VCaP (cell line): Measurements from ENCODE around the gene ATN1.
A peak's percentile ranks its signal among the peaks of the same experiment; 100 is the strongest.

Experiments used
- H3K27ac ChIP-seq: fragments of 450-650 bp; 2 replicates; pipeline ENCODE4 v1.5.1; 2017
- CTCF ChIP-seq: fragments of 450-650 bp; conservative IDR thresholded peaks from 2 replicates; pipeline ENCODE4 v1.5.1; 2017; ENCODE audit warnings: mild to moderate bottlenecking, moderate library complexity

Gene ATN1

GRCh38 chr12:6957741-6958608 is 30.2 kb downstream of the ATN1 start:
- no peak for TF ChIP-seq CTCF
- H3K27ac ChIP-seq = no peak overlapping the region

GRCh38 chr12:6958609-6959057 is 30.9 kb downstream of the ATN1 start:
- no peak for TF ChIP-seq CTCF

GRCh38 chr12:6959058-6959804 is 31.5 kb downstream of the ATN1 start:
- no peak for TF ChIP-seq CTCF
- H3K27ac ChIP-seq = no peak overlapping the region

More at GRCh38 chr12:6958609-6959057, 30.9 kb downstream of the ATN1 start:
- no peak overlapping the region for H3K27ac ChIP-seq

- TF ChIP-seq CTCF = no peak
- no peak overlapping the region for H3K27ac ChIP-seq
Observed at GRCh38 chr12:6959805-6960592, 32.2 kb downstream of the ATN1 start.

- no peak overlapping the region for H3K27ac ChIP-seq
- TF ChIP-seq CTCF = 0 out of 2 replicates have a peak, but pooled peaks have one; percentile 7
Observed at GRCh38 chr12:6960593-6961277, 33.0 kb downstream of the ATN1 start.

GRCh38 chr12:6961278-6961694 is 33.5 kb downstream of the ATN1 start:
- no peak overlapping the region for H3K27ac ChIP-seq
- no peak for TF ChIP-seq CTCF
